GM20000 (cell line): ENCODE data around the gene TIAM1.

Experiments used
- DNase-seq: peaks from one replicate; pipeline ENCODE4 v3.0.0; 2012; ENCODE audit warnings: low spot score
- CTCF ChIP-seq: IDR thresholded peaks from 2 replicates; pipeline ENCODE4 v1.5.1; 2012; ENCODE audit warnings: mild to moderate bottlenecking, control low read depth; ENCODE audit errors: extremely low read depth, missing control alignments

The TIAM1 gene

GRCh38 chr21:31140025-31140424 lies 204.0 kb downstream of the TIAM1 start:
- no peak for DNase-seq
- no peak for TF ChIP-seq CTCF

GRCh38 chr21:31137960-31138359 lies 206.1 kb downstream of the TIAM1 start:
- TF ChIP-seq CTCF, result no peak
- DNase-seq, result no peak

GRCh38 chr21:31136891-31137290 lies 207.2 kb downstream of the TIAM1 start:
- TF ChIP-seq CTCF, result no peak
- DNase-seq, result peak; percentile 19

GRCh38 chr21:31135531-31136184 lies 208.4 kb downstream of the TIAM1 start:
- DNase-seq, result no peak

GRCh38 chr21:31133243-31133830 lies 210.7 kb downstream of the TIAM1 start:
- no peak for DNase-seq
- TF ChIP-seq CTCF, result no peak

More at GRCh38 chr21:31135531-31136184, 208.4 kb downstream of the TIAM1 start:
- TF ChIP-seq CTCF, result no peak

GRCh38 chr21:31132574-31133242 lies 211.4 kb downstream of the TIAM1 start:
- peak; percentile 17 for DNase-seq
- no peak for TF ChIP-seq CTCF

- no peak for DNase-seq
- no peak for TF ChIP-seq CTCF
These were observed 213.2 kb downstream of the TIAM1 start for GRCh38 chr21:31130821-31131220.
